ENCODE results near the gene EFNA5. TPM values are rescaled to one million over a fixed set of nuclear protein-coding genes. Genes with fewer than 3 reads are reported as not detected.

The EFNA5 gene
- total and polyA plus RNA-seq, 10 of the 15 experiments (the other 5 are each of a cell fraction or from before 2014, with no cell fraction given): 0.19 to 12.6 (median 3.9) TPM

DNA sequence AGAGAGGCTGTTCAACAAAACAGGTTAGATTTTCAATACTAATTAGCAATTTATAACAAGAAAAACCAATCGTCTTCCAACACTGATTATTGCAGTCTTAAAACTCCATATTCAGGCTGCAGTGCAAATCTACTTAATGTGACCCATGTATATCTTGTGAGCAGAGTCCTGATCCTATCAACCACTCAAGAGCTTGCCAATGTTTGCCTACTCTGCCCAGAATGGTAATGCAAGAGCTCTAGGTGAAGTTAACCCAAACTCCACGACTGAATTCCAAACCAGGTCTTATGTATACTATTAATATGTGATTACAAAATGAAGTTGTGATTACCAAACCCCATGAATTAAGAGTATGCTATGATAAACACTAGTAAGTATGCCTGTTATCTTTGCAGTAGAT is 17.1 kb downstream of the EFNA5 start:
- Histone ChIP-seq H2AFZ (ENCODE audit: control insufficient read depth, low read depth, low read length) (no peak overlapping the region), H3K4me2 (ENCODE audit: control insufficient read depth, insufficient read depth) (no peak overlapping the region), H3K9me3 (replicated peaks; ENCODE audit: control insufficient read depth, insufficient read depth, low read length) (no peaks in the 10 kb centered on the region), H3K79me2 (ENCODE audit: control insufficient read depth, insufficient read depth, low read length) (peaks cover 25% of the 10 kb centered on the region), H3K36me3 (ENCODE audit: control insufficient read depth in 2 of 2, insufficient read depth in 2 of 2, low read length in 1 of 2) (no peaks in the 10 kb centered on the region), H3K27ac (ENCODE audit: control insufficient read depth, insufficient read depth) (no peak overlapping the region), H3K4me1 (ENCODE audit: control insufficient read depth, insufficient read depth, low read length) (no peaks in the 10 kb centered on the region), H4K20me1 (ENCODE audit: control insufficient read depth, insufficient read depth) (no peaks in the 10 kb centered on the region), H3K4me3 (no peak overlapping the region), H3K9ac (ENCODE audit: control insufficient read depth, insufficient read depth, low read length) (no peak overlapping the region), H3K27me3 (replicated peaks in 1 of 2; ENCODE audit: control insufficient read depth in 2 of 2, insufficient read depth in 2 of 2, low read length in 1 of 2) (no peaks in the 10 kb centered on the region; a peak in 1 of 4 replicates)
- WGBS (ENCODE audit: insufficient coverage, insufficient replicate concordance, low lambda C conversion rate, missing lambda C conversion rate): 0% methylated on average over 2 of the region's 2 CpGs
- no peak for DNase-seq (ENCODE audit: low read depth, low spot score)
- in situ Hi-C loops (cut with MboI) (no loop called here), intact Hi-C loops (cut with micrococcal nuclease; ENCODE audit: unreplicated experiment) (no loop called here)
- ChIA-PET CTCF (interaction anchor here (1.0 kb wide), 1 partner anchor 82 kb away, joined by 4 read pairs; no protein-coding TSS in a partner anchor), SMC1A (ENCODE audit: uncharacterized antibody, unreplicated experiment) (interaction anchor here (0.8 to 2.1 kb wide), 6 partner anchors 11 to 156 kb away, joined by 3 to 12 read pairs (median 4); no protein-coding TSS in a partner anchor), RAD21 (ENCODE audit: unreplicated experiment) (interaction anchor here (1.0 to 1.5 kb wide), 4 partner anchors 10 to 78 kb away, joined by 3 to 6 read pairs (median 4); no protein-coding TSS in a partner anchor), POLR2A (no interaction called here)
- BruUV-seq (replicated peaks): no TSS peak
- no peak for TF ChIP-seq GABPA (IDR thresholded peaks at IDR 0.05; ENCODE audit: low read depth)
- FAIRE-seq: no peak
- peak; percentile 12; the same call in 2 of the 3 replicates for ATAC-seq

DNA sequence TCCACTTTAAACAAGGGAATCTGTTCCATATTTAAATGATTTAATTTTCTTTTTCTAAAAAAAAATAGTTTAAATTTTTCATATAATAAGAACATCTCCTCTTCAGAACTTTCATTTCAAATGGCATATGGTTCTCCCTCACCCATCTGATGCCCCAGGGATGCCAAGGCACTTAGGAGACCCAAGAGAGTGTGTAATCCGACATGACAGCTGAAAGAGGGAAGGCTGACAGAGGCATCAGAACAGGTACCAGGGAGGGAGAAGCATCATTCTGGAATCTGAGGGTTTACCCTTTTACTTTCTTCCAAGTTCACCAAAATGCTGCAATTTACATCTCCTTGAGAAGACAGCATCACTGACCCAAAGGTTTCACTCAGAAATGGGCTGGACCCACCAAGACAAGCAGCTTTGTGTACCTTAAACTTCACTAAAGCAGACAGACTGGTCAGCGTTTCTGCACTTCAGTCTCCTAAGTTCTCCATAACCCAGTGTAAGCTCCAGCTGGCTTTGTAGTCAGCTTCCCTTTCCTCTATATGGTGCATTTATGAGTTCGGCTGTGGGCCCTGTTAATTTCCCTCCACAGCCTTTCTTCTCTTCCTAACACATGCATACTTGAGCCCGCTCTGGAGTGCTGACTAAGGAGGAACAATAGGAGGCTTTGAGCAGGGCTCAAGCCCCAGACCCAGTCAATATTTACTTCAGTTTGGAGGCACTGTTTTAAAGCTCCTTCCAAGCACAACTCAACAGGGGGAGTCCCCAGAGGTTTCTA is 17.7 kb downstream of the EFNA5 start:
- no peak for TF ChIP-seq SUZ12 (IDR thresholded peaks at IDR 0.05; ENCODE audit: unreplicated experiment)
- no peak for TF ChIP-seq CHD2 (IDR thresholded peaks at IDR 0.05; ENCODE audit: borderline replicate concordance, low read depth, low read length)
- TF ChIP-seq POU2F2 (IDR thresholded peaks at IDR 0.05; ENCODE audit: borderline replicate concordance, low read depth, low read length): no peak
- no peak for TF ChIP-seq TARDBP (IDR thresholded peaks at IDR 0.05; ENCODE audit: borderline replicate concordance)
- TF ChIP-seq ZSCAN29 (IDR thresholded peaks at IDR 0.05): no peak
- no peak for TF ChIP-seq NFYA (IDR thresholded peaks at IDR 0.05; ENCODE audit: borderline replicate concordance, low read depth, low read length)
- no peak for TF ChIP-seq SMAD1 (IDR thresholded peaks at IDR 0.05; ENCODE audit: low read depth, partially characterized antibody)
- TF ChIP-seq IKZF1 (conservative IDR thresholded peaks at IDR 0.05): no peak
- H3K79me2 ChIP-seq (ENCODE audit: control insufficient read depth, insufficient read depth, low read length): peaks cover 24% of the 10 kb centered on the region
- FAIRE-seq (no peak), ATAC-seq (peak; percentile 57), DNase-seq (ENCODE audit: low read depth, low spot score) (no peak)
- H3K4me3 ChIP-seq: peak overlapping the region; percentile 25; the same call in 1 of the 2 replicates
- ChIA-PET POLR2A (no interaction called here), CTCF (interaction anchor here (0.6 to 1.0 kb wide), 3 partner anchors 9 to 105 kb away, joined by 3 to 4 read pairs (median 3); no protein-coding TSS in a partner anchor), RAD21 (ENCODE audit: unreplicated experiment) (interaction anchor here (0.6 to 1.4 kb wide), 6 partner anchors 8 to 693 kb away, joined by 3 to 6 read pairs (median 3); no protein-coding TSS in a partner anchor), SMC1A (ENCODE audit: uncharacterized antibody, unreplicated experiment) (interaction anchor here (0.8 to 2.1 kb wide), 7 partner anchors 11 to 155 kb away, joined by 3 to 12 read pairs (median 4); no protein-coding TSS in a partner anchor)
- no peak overlapping the region for H3K4me2 ChIP-seq (ENCODE audit: control insufficient read depth, insufficient read depth)
- no peaks in the 10 kb centered on the region for H4K20me1 ChIP-seq (ENCODE audit: control insufficient read depth, insufficient read depth)
- no peak overlapping the region for H3K9ac ChIP-seq (ENCODE audit: control insufficient read depth, insufficient read depth, low read length)
- 31% methylated on average over 4 of the region's 4 CpGs for WGBS (ENCODE audit: insufficient coverage, insufficient replicate concordance, low lambda C conversion rate, missing lambda C conversion rate)
- no peaks in the 10 kb centered on the region for H3K4me1 ChIP-seq (ENCODE audit: control insufficient read depth, insufficient read depth, low read length)
- no TSS peak for BruUV-seq (replicated peaks)
- H3K27ac ChIP-seq (ENCODE audit: control insufficient read depth, insufficient read depth): no peak overlapping the region
- no peaks in the 10 kb centered on the region for H3K9me3 ChIP-seq (replicated peaks; ENCODE audit: control insufficient read depth, insufficient read depth, low read length)
- H3K27me3 ChIP-seq (replicated peaks in 1 of 2; ENCODE audit: control insufficient read depth in 2 of 2, insufficient read depth in 2 of 2, low read length in 1 of 2): no peaks in the 10 kb centered on the region; a peak in 1 of 4 replicates
- intact Hi-C loops (cut with micrococcal nuclease; ENCODE audit: unreplicated experiment) (no loop called here), in situ Hi-C loops (cut with MboI) (no loop called here)
- H2AFZ ChIP-seq (ENCODE audit: control insufficient read depth, low read depth, low read length): no peak overlapping the region
- H3K36me3 ChIP-seq (ENCODE audit: control insufficient read depth in 2 of 2, insufficient read depth in 2 of 2, low read length in 1 of 2): no peaks in the 10 kb centered on the region
